HL-60 (cell line): ENCODE measurements around the gene ERBB4.

Experiments
- SPI1 ChIP-seq: IDR thresholded peaks from 2 replicates; pipeline ENCODE4 v1.6.1; 2012; ENCODE audit warnings: low read depth, mild to moderate bottlenecking, borderline replicate concordance
- TF ChIP-seq, protein P1 (sequence below): IDR thresholded peaks from one replicate; pipeline ENCODE4 v1.5.1; 2011; ENCODE audit warnings: low read length, control low read depth, inconsistent platforms; ENCODE audit not compliant: insufficient read depth

DNA sequence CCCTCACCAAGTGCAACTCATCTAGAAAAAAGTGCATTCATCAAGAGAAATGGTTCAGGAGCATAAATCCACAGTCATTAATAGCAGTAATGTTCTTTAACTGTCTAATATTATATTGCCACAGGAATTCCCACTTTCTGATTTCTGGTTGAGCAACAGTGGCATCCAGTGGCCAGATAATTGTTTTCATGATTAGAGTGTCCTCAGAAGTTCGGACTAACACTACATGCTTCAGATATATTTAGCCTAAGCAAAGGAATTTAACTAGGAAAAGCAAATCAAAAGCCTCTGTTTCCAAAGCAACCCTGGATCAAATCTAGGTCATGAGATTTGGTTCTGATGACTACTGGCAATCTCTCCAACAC lies 9.8 kb upstream of the ERBB4 start:
- TF ChIP-seq, protein P1, sequence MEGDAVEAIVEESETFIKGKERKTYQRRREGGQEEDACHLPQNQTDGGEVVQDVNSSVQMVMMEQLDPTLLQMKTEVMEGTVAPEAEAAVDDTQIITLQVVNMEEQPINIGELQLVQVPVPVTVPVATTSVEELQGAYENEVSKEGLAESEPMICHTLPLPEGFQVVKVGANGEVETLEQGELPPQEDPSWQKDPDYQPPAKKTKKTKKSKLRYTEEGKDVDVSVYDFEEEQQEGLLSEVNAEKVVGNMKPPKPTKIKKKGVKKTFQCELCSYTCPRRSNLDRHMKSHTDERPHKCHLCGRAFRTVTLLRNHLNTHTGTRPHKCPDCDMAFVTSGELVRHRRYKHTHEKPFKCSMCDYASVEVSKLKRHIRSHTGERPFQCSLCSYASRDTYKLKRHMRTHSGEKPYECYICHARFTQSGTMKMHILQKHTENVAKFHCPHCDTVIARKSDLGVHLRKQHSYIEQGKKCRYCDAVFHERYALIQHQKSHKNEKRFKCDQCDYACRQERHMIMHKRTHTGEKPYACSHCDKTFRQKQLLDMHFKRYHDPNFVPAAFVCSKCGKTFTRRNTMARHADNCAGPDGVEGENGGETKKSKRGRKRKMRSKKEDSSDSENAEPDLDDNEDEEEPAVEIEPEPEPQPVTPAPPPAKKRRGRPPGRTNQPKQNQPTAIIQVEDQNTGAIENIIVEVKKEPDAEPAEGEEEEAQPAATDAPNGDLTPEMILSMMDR: no peak
- TF ChIP-seq SPI1: no peak
